ENCODE measurements around the gene FGF5. TPM values are rescaled to one million over a fixed set of nuclear protein-coding genes. Genes with fewer than 3 reads are reported as not detected.
"Not testable (repeated sequence)": the region's sequence is repeated elsewhere in the genome, so short reads cannot be mapped to it uniquely, and the experiment has no call there.

The FGF5 gene, protein sequence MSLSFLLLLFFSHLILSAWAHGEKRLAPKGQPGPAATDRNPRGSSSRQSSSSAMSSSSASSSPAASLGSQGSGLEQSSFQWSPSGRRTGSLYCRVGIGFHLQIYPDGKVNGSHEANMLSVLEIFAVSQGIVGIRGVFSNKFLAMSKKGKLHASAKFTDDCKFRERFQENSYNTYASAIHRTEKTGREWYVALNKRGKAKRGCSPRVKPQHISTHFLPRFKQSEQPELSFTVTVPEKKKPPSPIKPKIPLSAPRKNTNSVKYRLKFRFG
- total RNA-seq: 0.30 TPM
- long read RNA-seq: 0 reads

DNA sequence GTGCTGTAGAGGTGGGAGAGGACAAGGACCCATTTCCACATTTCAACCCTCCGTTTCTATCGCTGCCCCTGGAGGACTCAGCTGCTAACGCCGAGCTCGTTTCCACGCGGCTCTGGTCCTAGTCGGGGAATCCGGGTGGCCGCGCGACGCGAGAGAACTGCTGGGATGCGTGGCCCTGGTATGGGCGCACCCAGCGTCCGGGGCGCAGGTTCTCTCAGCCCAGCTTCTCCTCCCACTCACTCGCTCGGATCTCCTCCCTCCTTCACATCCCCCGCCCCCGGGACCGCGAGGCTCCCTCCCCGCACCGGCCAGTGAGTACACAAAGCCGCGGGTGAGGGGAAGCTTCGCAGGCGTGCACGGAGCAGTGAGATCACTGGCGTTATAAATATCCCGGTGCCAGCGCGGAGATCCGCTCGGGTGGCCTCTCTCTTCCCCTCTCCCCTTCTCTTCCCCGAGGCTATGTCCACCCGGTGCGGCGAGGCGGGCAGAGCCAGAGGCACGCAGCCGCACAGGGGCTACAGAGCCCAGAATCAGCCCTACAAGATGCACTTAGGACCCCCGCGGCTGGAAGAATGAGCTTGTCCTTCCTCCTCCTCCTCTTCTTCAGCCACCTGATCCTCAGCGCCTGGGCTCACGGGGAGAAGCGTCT is at the start of gene FGF5:
FGF5 (plus strand) TSS at position 412 of the 649 bp plus-strand sequence; CDS start at position 573, 161 bp downstream.
- no peak for DNase-seq (ENCODE audit: low spot score)

GRCh38 chr4:80219301-80220025 is 47.0 kb upstream of the FGF5 start:
- no peak for DNase-seq (ENCODE audit: low spot score)
- intact Hi-C loops (cut with DNase I): no loop called here

More for the DNA sequence above, at the start of gene FGF5:
- intact Hi-C loops (cut with DNase I): no loop called here

- no peak for DNase-seq (ENCODE audit: low spot score)
- intact Hi-C loops (cut with DNase I): no loop called here
Observed at GRCh38 chr4:80220711-80221110, 45.8 kb upstream of the FGF5 start.

DNA sequence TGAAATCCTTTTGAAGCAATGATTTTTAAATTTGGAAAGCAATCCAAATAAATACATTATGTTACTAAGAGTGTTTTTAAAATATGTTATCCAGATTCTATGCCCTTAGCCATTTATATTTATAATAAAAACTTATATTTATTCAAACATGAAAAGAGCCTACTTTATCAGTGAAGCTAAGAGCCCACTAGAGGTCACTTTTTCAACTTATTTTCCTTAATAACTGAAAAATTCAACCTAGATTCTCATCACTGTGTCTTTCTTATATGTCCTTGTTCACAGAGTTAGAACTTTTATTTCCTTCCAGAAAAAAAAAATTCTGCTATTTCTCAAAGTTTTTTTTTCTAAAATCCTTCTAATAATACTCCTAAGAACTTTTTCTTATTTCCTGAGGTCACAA is 45.3 kb upstream of the FGF5 start:
- intact Hi-C loops (cut with DNase I): no loop called here
- DNase-seq (ENCODE audit: low spot score): no peak

DNA sequence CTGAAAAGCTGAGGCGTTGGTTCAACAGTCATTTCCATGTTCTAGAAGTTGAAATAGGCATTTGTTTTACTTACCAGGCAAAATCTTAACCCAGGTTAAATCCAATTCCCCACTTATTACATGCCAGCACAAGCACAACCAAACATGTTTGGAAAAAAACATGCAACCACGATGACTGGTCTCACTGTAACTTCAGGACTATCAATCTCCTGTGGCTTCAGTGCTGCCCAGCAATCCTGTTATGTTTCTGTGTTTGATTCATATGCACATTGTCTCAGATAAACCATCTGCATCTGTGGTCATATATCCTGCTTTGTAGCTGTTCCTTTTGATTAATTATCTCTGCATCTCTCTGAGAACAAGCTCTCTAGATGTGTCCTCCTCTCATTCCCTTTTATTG is 40.9 kb upstream of the FGF5 start:
- intact Hi-C loops (cut with DNase I): no loop called here

GRCh38 chr4:80226094-80226493 is 40.4 kb upstream of the FGF5 start:
- intact Hi-C loops (cut with DNase I): no loop called here
- DNase-seq (ENCODE audit: low spot score): no peak

More for the DNA sequence above, 40.9 kb upstream of the FGF5 start:
- no peak for DNase-seq (ENCODE audit: low spot score)

DNA sequence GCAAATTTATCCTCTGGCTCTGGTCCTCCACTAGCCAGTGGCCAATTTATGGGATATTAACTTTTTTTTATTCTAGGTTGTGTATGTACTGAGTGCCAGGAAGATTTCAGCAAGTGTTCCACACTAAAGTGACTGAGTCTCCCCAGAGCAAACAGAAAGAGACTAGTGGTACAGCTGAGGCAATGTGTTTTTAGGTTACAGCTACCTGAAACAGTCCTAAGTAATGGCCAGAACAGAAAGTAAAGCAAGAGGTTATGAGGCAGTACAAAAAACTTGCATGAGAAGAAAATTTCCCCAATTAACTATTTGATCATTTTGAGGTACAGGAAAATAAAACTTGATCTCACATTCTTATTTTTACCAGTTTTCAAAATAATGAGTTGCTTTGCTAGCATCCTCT is 38.0 kb upstream of the FGF5 start:
- intact Hi-C loops (cut with DNase I): no loop called here
- DNase-seq (ENCODE audit: low spot score): no peak

- intact Hi-C loops (cut with DNase I): no loop called here
- no peak for DNase-seq (ENCODE audit: low spot score)
Observed at GRCh38 chr4:80229128-80229527, 37.3 kb upstream of the FGF5 start.

DNA sequence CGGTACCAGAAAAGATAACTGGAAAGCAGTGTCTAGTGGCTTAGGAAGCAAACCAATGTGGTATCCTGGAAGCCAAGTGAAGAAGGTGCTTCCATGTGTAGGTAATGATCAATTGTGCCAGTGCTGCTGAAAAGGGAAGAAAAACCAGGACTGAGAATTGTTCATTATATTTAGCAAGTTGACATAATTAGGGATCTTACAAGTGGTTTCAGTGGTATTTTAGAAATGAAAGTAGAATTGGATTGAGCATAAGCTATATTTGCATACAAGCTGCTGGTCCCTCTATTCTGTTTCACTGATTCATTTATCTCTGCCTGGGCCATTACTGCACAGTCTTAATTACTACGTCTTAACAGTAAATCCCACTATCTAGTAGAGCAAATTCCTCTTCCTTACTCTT is 36.9 kb upstream of the FGF5 start:
- DNase-seq (ENCODE audit: low spot score): no peak
- intact Hi-C loops (cut with DNase I): no loop called here

DNA sequence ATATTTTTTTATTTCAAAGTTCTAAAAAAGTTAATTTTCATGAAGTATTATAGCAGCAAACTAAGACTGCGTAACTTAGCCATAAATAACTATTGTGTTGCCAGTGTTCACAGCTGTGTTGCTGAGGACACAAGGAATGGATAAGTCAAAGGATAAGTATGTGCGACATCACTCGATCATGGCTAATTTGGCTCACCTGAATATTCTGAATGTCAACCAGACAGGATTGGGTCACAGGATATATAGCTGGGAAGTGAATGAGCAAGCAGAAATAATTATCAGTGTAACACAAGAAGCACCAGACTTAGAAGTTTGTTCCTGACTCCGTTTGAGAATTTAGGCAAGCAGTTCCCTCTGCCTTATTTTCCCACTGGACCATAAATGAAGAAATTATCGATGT is 35.3 kb upstream of the FGF5 start:
- DNase-seq (ENCODE audit: low spot score): no peak
- intact Hi-C loops (cut with DNase I): no loop called here

DNA sequence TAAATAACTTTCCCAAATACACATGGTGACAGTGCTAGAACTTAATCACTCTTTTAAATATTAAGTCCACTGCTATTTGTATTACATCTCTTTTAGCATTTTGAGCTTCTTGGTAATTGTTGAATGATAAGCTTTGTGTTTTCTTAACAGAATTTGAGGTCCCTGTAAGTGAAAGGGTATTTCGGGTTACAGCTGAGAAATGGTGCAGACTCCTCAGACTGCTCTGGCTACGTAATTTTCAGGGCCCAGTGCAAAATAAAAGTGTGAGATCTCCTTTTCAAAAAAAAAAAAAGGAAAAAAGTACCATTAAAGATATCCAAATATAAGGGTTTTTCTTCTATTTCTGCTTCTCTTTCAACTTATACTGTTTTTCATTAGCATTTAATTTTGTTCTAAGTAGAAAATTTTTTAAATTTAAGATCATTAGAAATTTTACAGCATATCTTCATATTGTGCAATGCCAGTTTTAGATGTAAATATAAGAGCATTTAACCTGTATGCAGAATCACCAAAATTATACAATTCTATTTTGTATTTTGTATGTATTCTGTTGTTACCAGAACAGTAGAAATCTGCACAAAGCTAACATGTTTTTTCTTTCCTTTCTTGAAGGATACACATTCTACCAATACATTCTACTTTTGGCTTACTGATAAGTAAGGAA is 33.6 kb upstream of the FGF5 start:
- DNase-seq (ENCODE audit: low spot score): no peak

DNA sequence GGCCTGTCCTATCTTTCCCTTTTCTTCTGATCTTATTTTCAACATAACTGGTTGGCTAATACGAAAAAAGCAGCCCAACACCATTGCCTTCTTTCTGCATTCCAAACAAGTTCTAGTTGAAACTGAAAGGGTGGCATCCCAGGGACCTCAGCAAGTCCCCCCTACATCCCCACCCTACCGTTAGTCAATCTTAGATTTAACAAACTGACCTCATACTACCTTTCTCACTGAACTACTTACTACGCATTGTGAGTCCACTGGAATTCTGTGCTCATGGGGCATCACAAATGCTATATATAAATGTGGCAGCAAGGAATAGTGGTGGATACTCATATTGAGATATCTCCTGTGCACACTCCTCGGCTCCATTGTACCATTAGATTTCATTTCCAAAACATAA is 33.1 kb upstream of the FGF5 start:
- intact Hi-C loops (cut with DNase I): no loop called here
- no peak for DNase-seq (ENCODE audit: low spot score)

More for the DNA sequence above, 33.6 kb upstream of the FGF5 start:
- intact Hi-C loops (cut with DNase I): no loop called here

- no peak for DNase-seq (ENCODE audit: low spot score)
- intact Hi-C loops (cut with DNase I): no loop called here
Observed at GRCh38 chr4:80235451-80235850, 31.0 kb upstream of the FGF5 start.

DNA sequence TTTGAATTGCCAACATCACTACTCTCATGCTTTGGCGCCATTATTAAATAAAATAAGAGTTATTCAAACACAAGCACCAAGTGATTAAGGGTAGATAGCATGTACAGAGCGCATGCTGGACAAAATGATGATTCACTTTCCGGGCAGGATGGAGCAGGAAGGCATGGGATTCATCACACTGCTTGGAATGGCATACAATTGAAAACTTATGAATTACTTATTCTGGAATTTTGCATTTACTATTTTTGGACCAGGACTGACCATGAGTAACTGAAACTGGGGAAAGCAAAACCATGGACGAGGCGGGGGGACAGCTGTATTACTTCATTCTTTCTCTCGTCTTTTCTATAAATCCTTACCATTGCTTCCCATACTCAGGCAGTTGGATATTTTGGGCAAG is 28.5 kb upstream of the FGF5 start:
- DNase-seq (ENCODE audit: low spot score): no peak
- intact Hi-C loops (cut with DNase I): no loop called here

GRCh38 chr4:80239480-80240150 is 26.8 kb upstream of the FGF5 start:
- no peak for DNase-seq (ENCODE audit: low spot score)
- intact Hi-C loops (cut with DNase I): no loop called here

GRCh38 chr4:80240976-80241375 is 25.5 kb upstream of the FGF5 start:
- DNase-seq (ENCODE audit: low spot score): no peak
- intact Hi-C loops (cut with DNase I): no loop called here

DNA sequence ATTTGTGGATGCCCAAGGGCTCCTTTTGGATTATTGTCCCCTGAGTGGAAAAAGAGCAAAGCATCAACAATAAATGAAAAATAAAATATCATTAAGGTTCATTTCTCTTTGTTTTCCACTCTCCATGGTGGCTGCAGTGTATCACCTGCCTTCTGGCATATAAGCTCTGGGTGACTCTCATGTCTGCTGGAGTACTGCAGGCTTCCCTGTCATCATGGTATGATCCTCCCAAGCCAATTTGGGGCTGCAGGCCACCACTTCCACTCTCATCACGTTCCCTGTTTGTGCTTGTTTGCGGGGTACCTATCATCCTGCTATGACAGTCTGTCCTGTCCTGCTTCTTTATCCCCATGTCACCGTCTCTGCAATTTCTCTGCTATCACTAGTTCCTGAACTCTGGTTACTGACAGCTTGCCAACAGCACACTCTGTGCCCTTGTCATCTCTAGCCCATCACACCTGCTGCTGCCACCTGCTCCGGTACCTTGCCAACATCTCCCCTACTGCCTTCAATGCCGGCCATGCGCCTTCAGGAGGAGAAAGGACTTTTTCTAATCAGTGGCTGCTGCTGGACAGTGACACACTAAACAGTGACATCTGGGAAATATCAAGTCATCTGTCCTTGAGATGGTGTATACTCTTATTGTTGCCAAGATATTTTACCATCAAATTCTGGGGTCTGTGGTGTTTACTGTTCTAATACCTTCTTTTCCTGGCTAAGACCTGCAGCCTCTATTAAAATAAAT is 23.0 kb upstream of the FGF5 start:
- no peak for DNase-seq (ENCODE audit: low spot score)
- intact Hi-C loops (cut with DNase I): no loop called here

DNA sequence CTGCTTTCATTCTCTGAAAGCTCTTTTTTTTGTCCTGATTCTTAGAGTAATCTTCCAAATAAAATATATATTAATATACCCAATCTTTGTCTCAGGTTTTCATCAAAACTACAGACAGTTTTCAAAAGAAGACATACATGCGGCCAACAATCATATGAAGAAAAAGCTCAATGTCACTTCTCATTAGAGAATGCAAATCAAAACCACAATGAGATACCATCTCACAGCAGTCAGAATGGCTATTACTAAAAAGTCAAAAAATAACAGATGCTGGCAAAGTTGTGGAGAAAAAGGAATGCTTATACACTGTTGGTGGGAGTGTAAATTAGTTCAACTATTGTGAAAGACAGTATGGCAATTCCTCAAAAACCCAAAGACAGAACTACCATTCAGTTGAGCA is 19.0 kb upstream of the FGF5 start:
- intact Hi-C loops (cut with DNase I); DNase-seq (ENCODE audit: low spot score): not testable (repeated sequence)

DNA sequence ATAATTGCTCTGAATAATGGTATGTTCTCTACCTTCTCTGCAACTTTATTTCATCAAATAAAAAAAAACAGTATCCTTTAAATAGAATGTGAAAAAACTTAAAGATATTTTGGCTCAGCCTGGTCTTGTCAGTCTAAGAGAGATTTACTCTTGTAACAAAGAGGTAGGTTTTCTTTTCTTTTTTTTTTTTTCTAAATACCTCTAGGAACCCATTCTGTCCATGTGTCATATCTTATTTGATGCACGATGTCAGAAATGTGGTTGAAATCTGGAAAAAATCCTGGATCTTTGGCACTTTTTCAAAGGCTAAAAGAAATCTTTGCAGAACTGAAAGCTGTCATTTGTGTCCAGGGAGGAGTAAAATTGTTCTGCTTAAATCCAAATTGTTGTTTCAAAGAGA is 17.3 kb upstream of the FGF5 start:
- intact Hi-C loops (cut with DNase I): no loop called here
- DNase-seq (ENCODE audit: low spot score): no peak
